ENCODE results near the gene EEA1.

- TF ChIP-seq, protein P1, sequence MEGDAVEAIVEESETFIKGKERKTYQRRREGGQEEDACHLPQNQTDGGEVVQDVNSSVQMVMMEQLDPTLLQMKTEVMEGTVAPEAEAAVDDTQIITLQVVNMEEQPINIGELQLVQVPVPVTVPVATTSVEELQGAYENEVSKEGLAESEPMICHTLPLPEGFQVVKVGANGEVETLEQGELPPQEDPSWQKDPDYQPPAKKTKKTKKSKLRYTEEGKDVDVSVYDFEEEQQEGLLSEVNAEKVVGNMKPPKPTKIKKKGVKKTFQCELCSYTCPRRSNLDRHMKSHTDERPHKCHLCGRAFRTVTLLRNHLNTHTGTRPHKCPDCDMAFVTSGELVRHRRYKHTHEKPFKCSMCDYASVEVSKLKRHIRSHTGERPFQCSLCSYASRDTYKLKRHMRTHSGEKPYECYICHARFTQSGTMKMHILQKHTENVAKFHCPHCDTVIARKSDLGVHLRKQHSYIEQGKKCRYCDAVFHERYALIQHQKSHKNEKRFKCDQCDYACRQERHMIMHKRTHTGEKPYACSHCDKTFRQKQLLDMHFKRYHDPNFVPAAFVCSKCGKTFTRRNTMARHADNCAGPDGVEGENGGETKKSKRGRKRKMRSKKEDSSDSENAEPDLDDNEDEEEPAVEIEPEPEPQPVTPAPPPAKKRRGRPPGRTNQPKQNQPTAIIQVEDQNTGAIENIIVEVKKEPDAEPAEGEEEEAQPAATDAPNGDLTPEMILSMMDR (IDR thresholded peaks at IDR 0.05; ENCODE audit: insufficient read depth, low read length, poor library complexity, severe bottlenecking): no peak
- no peak for TF ChIP-seq EZH2phosphoT487 (conservative IDR thresholded peaks at IDR 0.05; ENCODE audit: low read length)
Measured at GRCh38 chr12:92899386-92900001, 29.6 kb downstream of the EEA1 start.
